ENCODE data around the gene TRMT112. TPM values are rescaled to one million over a fixed set of nuclear protein-coding genes. Genes with fewer than 3 reads are reported as not detected.

TRMT112 gene
- total and polyA plus RNA-seq, 2 of the 8 experiments (the other 6 are each of a cell fraction or from before 2014, with no cell fraction given) = 300 to 650 TPM

DNA sequence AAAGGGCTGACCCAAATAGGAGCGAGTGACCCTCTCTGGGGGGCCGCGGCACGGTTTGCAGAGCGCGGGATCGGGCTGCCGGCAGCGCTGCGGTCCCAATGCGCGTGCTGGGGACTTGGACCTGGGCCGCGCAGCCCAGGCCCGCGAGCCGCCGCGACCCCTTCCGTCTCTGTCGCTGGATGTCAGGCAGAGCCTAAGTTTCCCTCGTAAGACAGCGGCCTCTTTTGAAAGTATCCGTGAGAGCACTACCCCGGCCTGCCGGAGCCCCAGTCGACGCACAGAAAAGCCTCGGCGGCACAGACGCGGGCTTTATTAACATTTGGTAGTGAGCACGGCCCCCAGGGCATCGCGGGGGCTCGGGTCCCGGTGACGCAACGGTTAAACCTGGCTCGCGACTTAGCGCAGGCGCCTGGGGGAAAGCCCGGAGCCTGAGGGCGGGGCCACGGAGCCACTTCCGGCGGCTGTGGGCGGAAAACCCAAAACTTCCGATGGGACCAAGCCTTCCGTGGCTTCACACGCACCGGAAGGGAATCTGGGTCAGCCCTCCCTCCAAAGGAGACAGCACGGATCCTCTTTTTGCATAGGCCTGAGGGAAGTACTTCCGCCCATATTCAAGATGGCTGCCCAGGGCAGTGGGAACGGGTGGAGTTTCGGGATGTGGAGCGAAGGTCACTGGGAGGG, 47.7 kb downstream of the TRMT112 start (continued):
- TF ChIP-seq, protein P1, sequence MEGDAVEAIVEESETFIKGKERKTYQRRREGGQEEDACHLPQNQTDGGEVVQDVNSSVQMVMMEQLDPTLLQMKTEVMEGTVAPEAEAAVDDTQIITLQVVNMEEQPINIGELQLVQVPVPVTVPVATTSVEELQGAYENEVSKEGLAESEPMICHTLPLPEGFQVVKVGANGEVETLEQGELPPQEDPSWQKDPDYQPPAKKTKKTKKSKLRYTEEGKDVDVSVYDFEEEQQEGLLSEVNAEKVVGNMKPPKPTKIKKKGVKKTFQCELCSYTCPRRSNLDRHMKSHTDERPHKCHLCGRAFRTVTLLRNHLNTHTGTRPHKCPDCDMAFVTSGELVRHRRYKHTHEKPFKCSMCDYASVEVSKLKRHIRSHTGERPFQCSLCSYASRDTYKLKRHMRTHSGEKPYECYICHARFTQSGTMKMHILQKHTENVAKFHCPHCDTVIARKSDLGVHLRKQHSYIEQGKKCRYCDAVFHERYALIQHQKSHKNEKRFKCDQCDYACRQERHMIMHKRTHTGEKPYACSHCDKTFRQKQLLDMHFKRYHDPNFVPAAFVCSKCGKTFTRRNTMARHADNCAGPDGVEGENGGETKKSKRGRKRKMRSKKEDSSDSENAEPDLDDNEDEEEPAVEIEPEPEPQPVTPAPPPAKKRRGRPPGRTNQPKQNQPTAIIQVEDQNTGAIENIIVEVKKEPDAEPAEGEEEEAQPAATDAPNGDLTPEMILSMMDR (IDR thresholded peaks at IDR 0.05; ENCODE audit: control extremely low read depth in 1 of 3, insufficient read depth in 1 of 3, low read depth in 1 of 3, low read length in 3 of 3) = no peak; a peak in 2 of 4 replicates
- TF ChIP-seq CREB1 (IDR thresholded peaks at IDR 0.05) (peak; percentile 42; the same call in 1 of the 2 replicates), SIX5 (IDR thresholded peaks at IDR 0.05; ENCODE audit: low read depth, low read length) (peak; percentile 79), JUND (IDR thresholded peaks at IDR 0.05; ENCODE audit: low read length) (peak; percentile 74), JUN (IDR thresholded peaks at IDR 0.05; ENCODE audit: low read depth, low read length) (no peak), SAP30 (IDR thresholded peaks at IDR 0.05; ENCODE audit: insufficient read depth, insufficient replicate concordance, low read length) (no peak), YY1 (IDR thresholded peaks at IDR 0.05; ENCODE audit: low read depth, low read length) (peak; percentile 100), SUZ12 (IDR thresholded peaks at IDR 0.05; ENCODE audit: low read length) (no peak), HDAC2 (IDR thresholded peaks at IDR 0.05; ENCODE audit: borderline replicate concordance in 1 of 2, low read depth in 2 of 2, low read length in 2 of 2) (no peak), SP4 (IDR thresholded peaks at IDR 0.05; ENCODE audit: low read length) (peak; percentile 81; the same call in 1 of the 2 replicates), BRCA1 (IDR thresholded peaks at IDR 0.05; ENCODE audit: low read depth, low read length) (no peak; the same call in 1 of the 2 replicates), SRF (IDR thresholded peaks at IDR 0.05; ENCODE audit: low read depth, low read length) (peak; percentile 42; the same call in 1 of the 2 replicates), KDM5A (IDR thresholded peaks at IDR 0.05; ENCODE audit: low read length) (0 out of 2 replicates have a peak, but pooled peaks have one; percentile 37), SIN3A (conservative IDR thresholded peaks at IDR 0.05 in 1 of 2, IDR thresholded peaks at IDR 0.05 in 1 of 2; ENCODE audit: low read depth in 1 of 2, low read length in 2 of 2) (peak; percentile 71 to 93; a peak in 2 of 4 replicates), RXRA (IDR thresholded peaks at IDR 0.05; ENCODE audit: insufficient read depth, low read depth, low read length) (no peak), PHF8 (conservative IDR thresholded peaks at IDR 0.05; ENCODE audit: low read depth, low read length) (peak; percentile 37; the same call in 1 of the 2 replicates), GTF2F1 (IDR thresholded peaks at IDR 0.05; ENCODE audit: borderline replicate concordance, low read depth, low read length) (peak; percentile 82; the same call in 1 of the 2 replicates), RFX5 (IDR thresholded peaks at IDR 0.05; ENCODE audit: borderline replicate concordance, low read depth, low read length) (no peak), CBX5 (IDR thresholded peaks at IDR 0.05; ENCODE audit: low read depth, low read length) (no peak)
- TF ChIP-seq, protein P2, sequence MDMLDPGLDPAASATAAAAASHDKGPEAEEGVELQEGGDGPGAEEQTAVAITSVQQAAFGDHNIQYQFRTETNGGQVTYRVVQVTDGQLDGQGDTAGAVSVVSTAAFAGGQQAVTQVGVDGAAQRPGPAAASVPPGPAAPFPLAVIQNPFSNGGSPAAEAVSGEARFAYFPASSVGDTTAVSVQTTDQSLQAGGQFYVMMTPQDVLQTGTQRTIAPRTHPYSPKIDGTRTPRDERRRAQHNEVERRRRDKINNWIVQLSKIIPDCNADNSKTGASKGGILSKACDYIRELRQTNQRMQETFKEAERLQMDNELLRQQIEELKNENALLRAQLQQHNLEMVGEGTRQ (IDR thresholded peaks at IDR 0.05; ENCODE audit: low read length) = no peak
